Kidney epithelial cell (primary cell): ENCODE measurements around the gene SERPINA9. TPM values are rescaled to one million over a fixed set of nuclear protein-coding genes. Genes with fewer than 3 reads are reported as not detected.

ENCODE experiments used
- DNase-seq: peaks from one replicate; pipeline ENCODE4 v3.0.0-alpha.2; 2010; ENCODE audit warnings: low read depth
- H3K27me3 ChIP-seq: 2 replicates; pipeline ENCODE4 v1.6.0; 2011; ENCODE audit warnings: low read length; ENCODE audit not compliant: control insufficient read depth, insufficient read depth
- H3K36me3 ChIP-seq: 2 replicates; pipeline ENCODE4 v1.5.1; 2011; ENCODE audit warnings: low read length; ENCODE audit not compliant: control insufficient read depth, insufficient read depth
- H3K4me3 ChIP-seq: 2 replicates; pipeline ENCODE4 v1.5.1; 2011; ENCODE audit warnings: low read depth, mild to moderate bottlenecking, control low read depth, low read length
- CTCF ChIP-seq: IDR thresholded peaks from 2 replicates; pipeline ENCODE4 v1.5.1; 2011; ENCODE audit warnings: mild to moderate bottlenecking, moderate library complexity, low read length, control low read depth, inconsistent platforms; ENCODE audit not compliant: insufficient read depth, poor library complexity, severe bottlenecking
- total RNA-seq: library from RNA; depleted of rRNA; stranded (reverse); fragments of >200 nt; gene quantifications from 2 replicates; pipeline ENCODE4 v1.2.3, GENCODE V29; 2015

SERPINA9 gene
- total RNA-seq, 1 donor from 2014 or later = not detected

GRCh38 chr14:94462763-94463572 lies 13.0 kb downstream of the SERPINA9 start:
- H3K27me3 ChIP-seq = no peaks in the 10 kb centered on the region
- no peak for DNase-seq
- no peaks in the 10 kb centered on the region for H3K36me3 ChIP-seq
- H3K4me3 ChIP-seq = no peak overlapping the region
- no peak for TF ChIP-seq CTCF

DNA sequence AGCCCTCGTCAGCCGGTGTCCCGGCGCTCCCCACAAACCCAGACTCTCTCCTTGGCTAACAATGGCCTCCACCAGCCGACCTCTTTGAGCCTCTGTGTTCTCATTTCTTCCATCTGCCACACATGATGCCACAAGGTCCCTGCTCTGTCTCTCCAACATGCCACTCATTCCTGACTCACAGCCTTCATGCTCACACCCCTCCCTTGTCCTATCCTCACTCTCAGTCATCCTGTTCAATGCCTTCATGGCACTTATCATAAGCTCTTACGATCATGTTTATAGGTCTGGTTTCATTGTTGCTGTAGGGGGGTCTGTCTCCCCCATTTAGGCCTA lies 13.8 kb downstream of the SERPINA9 start:
- H3K36me3 ChIP-seq = no peaks in the 10 kb centered on the region
- no peak for TF ChIP-seq CTCF
- H3K4me3 ChIP-seq = no peak overlapping the region
- DNase-seq = no peak
- no peaks in the 10 kb centered on the region for H3K27me3 ChIP-seq

GRCh38 chr14:94461526-94462218 lies 14.3 kb downstream of the SERPINA9 start:
- DNase-seq = no peak
- no peaks in the 10 kb centered on the region for H3K36me3 ChIP-seq
- H3K4me3 ChIP-seq = no peak overlapping the region
- H3K27me3 ChIP-seq = no peaks in the 10 kb centered on the region
- no peak for TF ChIP-seq CTCF

DNA sequence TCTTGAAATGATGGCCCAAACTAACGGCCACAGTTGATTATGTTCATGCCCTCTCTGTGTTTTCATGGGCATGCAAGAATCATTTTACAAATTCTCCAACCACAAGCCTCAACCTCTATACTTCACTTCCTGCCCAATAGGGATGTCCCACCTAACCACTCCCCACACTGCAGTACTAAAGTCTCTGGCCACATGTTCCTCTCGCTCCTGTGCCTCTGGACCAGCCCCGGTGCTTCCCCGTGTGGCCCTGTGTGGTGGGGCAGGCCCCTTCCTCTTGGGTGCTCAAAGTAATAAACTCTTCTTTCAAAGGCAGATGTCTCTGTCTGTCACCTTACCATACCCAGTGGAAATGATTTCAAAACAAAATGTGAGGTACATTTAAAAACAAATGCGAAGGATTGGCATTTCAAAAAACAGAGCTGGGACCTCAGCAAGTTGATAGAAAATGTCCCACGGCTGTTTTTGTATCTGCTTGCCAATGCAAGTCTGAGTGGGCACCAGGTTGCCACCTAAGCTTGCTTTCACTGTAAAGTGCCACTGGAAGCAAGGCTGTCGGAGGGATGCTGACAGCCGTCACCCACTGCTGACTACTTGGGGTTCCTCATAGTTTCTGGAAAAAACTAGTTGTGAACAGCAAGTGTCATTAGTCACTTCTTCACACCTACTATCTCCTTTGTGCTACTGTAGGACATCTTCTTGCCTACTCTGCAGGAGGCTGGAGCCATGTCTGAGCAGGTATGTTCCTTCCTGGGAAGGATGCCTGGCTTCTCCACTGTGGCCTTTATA lies 15.2 kb downstream of the SERPINA9 start:
- DNase-seq = no peak
- Histone ChIP-seq H3K27me3 (no peaks in the 10 kb centered on the region), H3K4me3 (no peak overlapping the region), H3K36me3 (no peaks in the 10 kb centered on the region)
- TF ChIP-seq CTCF = no peak

DNA sequence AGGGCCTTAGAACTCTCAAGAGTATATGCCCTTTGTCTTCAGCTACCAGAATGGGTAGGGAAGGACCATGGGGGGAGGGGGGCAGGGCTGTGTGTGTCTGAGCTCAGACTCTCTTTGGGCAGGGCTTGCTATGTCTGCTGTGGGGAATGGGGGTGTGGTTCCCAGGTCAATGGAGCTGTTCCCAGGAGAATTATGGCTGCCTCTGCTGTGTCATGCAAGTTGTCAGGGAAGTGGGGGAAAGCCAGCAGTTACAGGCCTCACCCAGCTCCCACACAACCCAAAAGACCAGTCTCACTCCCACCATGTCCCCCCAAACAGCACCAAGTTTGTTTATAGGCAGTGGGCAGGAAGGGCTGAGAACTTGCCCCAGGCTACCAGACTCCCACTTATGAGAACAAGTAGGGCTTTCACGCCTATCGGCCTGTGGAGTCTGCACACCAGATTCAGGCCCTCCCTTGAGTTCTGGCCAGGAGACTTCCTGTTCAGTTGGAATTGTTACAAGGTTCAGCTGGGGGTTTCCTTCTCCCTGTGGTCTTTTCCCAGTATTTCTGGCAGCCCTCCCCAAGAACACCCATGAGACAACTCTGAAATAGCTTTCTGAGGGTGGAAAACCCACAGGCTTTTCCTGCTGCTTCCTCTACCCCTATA lies 17.3 kb downstream of the SERPINA9 start:
- no peak for TF ChIP-seq CTCF
- no peak for DNase-seq

More for the DNA sequence above, 17.3 kb downstream of the SERPINA9 start:
- H3K27me3 ChIP-seq = no peaks in the 10 kb centered on the region
- H3K36me3 ChIP-seq = no peaks in the 10 kb centered on the region
- no peak overlapping the region for H3K4me3 ChIP-seq
